NOMO-1 treated with dmso at 0.1 percent for 144 hours (cell line): ENCODE results near the gene ADAMTS6.

Source experiments
- DNase-seq: peaks from one replicate; lab custom pipeline; 2025; ENCODE audit not compliant: unreplicated experiment; lab: John Stamatoyannopoulos, UW

The ADAMTS6 gene

DNA sequence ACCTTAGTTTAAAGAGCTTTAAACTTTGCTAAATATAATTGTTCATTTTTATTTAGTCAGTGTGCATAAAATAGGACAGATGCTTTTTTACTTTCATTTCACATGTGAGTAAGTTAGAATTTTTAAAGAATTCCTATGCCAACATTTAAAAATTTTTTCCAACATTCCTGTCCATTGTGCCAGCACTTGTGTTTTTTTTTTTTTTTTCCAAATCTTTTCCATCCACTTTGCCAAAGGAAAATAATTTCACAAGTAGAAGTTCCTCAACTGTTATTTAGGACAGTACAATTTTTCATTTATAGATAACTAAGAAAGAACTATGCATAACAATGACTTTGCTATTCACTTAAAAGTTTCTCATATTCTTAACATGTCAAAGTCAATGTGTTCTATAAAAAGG, 189.5 kb downstream of the ADAMTS6 start:
- DNase-seq: no peak

- no peak for DNase-seq
Measured at GRCh38 chr5:65290677-65291076, 191.0 kb downstream of the ADAMTS6 start.

GRCh38 chr5:65288657-65289056, 193.1 kb downstream of the ADAMTS6 start:
- DNase-seq: no peak

- no peak for DNase-seq
Measured at GRCh38 chr5:65279603-65280002, 202.1 kb downstream of the ADAMTS6 start.

DNA sequence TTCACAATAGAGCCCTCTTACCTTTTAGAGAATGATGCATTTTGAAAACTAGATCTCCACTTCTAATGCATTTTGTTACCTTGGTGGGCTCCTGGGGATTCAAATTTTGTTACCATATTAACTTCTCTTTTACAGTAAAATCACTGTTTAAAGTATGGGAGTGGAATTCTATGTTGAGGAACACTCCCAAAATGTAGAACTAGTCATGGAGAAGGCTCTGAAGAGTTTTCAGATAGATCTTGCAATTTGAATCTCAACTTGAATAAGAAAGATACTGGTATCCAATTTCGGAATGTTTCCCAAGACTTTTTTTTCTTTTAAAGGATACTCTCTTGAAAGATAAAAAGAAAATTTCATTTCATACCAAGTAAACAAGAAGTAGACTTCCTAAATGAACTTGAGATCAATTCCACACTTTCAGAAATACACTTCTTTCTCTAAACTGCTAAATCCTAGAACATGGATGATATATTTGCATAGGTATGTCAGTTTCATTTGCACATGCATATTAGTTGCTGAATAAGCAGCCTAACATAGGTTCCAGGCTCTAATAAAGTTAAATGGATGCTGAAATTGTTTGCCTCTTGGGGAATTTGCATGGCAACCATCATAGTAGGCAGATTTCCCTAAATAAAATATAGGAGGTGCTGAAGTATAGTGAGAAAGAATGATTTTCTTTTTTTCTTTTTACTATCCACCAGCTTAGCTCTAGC, 205.4 kb downstream of the ADAMTS6 start:
- no peak for DNase-seq

GRCh38 chr5:65271906-65272305, 209.8 kb downstream of the ADAMTS6 start:
- no peak for DNase-seq

- DNase-seq: no peak
Measured at GRCh38 chr5:65268525-65268924, 213.2 kb downstream of the ADAMTS6 start.

DNA sequence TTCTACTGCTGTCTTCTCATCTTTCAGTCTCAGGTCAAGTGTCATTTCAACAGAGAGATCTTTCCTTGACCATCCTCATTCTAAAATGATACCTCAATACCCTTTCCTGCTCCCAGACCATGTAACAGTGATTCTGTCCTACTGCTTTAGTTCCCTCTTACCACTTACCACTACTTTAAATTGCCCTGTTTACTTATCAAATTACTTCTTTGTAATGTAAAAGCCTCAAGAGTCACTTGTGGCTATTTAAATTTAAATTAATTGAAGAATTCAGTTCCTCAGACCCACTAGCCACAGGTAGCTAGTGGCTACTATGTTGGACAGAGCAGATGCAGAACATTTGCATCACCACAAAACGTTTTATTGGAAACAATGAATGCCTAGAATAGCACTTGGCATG, 217.3 kb downstream of the ADAMTS6 start:
- no peak for DNase-seq

- no peak for DNase-seq
Measured at GRCh38 chr5:65263321-65263720, 218.4 kb downstream of the ADAMTS6 start.

DNA sequence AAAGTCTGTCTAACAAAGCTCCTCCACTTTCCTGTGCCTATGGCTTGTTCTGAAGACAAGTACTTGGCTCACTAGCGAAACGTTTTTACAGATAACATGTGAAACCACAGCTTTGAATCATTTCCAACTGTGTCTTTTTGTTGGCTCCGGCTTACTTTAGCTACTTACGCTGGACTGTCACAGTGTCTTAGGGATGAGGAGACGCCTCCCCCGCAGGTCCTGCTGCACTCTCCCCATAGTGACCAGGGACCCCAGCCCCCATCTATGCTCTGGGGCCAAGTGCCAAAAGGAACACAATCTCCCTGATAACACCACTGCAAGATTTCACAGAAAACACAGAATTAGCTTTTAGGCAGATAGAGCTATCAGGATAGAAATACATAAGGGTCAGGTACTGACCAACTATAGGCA, 219.1 kb downstream of the ADAMTS6 start:
- no peak for DNase-seq

DNA sequence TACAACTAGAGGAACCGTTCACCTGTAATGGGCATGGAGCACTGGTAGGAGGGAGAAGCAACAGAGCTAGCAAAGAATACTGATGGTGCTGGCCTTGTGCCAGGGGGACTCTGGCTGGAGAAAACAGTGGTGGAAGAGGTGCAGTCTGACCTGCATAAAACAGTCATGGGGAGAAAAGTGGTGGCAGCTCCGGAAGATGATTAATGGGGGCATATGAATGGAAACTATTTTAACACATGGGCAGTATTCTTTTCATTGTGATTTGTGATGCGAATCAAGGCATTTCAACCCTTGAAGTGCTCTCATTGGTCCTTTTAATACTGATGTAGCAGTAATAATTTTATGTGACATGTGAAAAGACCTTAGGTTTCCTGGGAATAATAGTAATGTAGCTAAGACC, 219.6 kb downstream of the ADAMTS6 start:
- DNase-seq: no peak

GRCh38 chr5:65261499-65261898, 220.2 kb downstream of the ADAMTS6 start:
- DNase-seq: no peak

GRCh38 chr5:65255294-65255693, 226.4 kb downstream of the ADAMTS6 start:
- no peak for DNase-seq

DNA sequence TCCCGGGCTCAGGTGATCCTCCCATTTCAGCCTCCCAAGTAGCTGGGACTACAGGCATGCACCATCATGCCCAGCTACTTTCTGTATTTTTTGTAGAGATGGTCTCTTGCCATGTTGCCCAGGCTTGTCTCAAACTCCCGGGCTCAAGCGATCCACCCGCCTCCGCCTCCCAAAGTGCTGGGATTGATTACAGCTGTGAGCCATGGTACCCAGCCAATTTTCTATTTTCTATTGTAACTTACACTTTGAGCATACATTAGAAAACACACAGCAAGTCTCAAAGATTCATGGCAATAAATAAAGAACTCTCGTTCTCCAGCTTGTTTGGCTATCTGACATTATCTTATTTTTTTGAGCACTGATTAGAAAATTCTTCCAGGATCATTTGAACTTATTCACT, 228.7 kb downstream of the ADAMTS6 start:
- no peak for DNase-seq

GRCh38 chr5:65248896-65249295, 232.8 kb downstream of the ADAMTS6 start:
- no peak for DNase-seq

- DNase-seq: no peak
Measured at GRCh38 chr5:65247594-65247993, 234.1 kb downstream of the ADAMTS6 start.

GRCh38 chr5:65246741-65247140, 235.0 kb downstream of the ADAMTS6 start:
- no peak for DNase-seq

GRCh38 chr5:65244031-65244430, 237.7 kb downstream of the ADAMTS6 start:
- no peak for DNase-seq

DNA sequence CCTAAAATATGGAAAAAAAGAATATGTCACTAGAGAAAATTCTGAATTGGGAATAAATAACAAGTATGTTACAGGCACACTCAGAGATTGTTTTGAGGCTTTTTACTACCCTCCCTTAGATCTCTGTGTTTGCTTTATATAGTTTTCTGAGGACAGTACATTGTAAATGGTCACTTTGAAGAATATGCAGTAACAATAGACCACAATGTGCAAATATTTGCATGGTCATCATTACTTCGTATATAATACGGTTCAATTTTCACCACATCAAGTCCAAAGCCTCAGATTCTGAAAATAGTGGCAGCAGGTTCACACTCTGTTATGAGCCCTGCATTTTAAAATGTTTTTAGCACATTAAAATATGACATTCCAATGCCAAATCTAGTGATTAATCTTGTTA, 238.6 kb downstream of the ADAMTS6 start:
- no peak for DNase-seq

GRCh38 chr5:65229841-65230240, 251.9 kb downstream of the ADAMTS6 start:
- DNase-seq: no peak

DNA sequence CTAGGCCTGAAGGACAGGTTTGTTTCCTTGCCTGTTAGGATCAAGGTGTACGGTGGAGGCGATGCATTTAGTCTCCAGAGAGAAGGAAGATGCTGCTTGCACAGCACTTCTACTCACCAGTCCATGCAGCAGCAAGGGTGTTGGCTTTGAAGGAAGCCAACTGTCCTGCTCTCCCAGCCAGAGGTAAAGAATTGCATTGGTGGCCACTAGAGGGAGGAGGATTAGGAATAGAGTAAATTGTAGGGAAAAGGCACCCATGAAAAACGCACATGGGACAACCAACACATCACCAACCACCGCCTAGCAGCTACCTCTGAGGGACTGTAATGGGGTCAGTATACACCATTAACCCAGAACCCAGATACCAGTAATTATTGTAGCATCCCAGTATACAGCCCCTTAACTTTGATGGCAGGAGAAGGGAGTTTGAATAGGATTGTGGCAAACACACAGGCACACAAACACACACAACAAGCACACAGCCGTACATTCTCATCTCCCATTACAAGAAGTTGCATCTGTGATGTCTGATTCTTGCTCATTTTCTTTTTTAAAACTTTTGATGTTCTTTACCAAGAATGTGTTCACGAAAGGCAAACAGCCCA, 267.7 kb downstream of the ADAMTS6 start:
- no peak for DNase-seq

DNA sequence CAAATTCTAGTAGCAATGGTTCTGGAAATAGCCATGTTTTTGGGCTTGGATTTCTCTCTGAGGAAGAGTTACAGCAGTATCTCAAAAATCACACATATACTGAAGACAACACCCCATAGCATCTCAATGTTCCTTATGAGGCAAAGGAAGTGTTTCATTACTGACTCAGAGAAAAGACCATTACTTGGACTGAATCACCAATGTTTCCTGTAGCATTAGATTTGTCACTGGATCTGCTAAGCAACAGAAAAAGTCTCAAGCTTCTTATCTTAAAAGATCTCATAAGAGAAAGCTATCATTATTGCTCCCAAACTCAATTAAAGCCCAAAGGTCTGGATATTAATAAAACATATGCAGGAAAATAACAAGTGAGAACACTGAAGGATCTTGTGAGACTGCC, 272.4 kb downstream of the ADAMTS6 start:
- no peak for DNase-seq

GRCh38 chr5:65204966-65205365, 276.8 kb downstream of the ADAMTS6 start:
- no peak for DNase-seq
